GM03348 (cell line): Measurements from ENCODE around the gene PACS1.
"Not testable (repeated sequence)": the region's sequence is repeated elsewhere in the genome, so short reads cannot be mapped to it uniquely, and the experiment has no call there.

Source experiments
- DNase-seq: peaks from one replicate; pipeline ENCODE4 v3.0.0; 2012; ENCODE audit warnings: low spot score

PACS1 gene

DNA sequence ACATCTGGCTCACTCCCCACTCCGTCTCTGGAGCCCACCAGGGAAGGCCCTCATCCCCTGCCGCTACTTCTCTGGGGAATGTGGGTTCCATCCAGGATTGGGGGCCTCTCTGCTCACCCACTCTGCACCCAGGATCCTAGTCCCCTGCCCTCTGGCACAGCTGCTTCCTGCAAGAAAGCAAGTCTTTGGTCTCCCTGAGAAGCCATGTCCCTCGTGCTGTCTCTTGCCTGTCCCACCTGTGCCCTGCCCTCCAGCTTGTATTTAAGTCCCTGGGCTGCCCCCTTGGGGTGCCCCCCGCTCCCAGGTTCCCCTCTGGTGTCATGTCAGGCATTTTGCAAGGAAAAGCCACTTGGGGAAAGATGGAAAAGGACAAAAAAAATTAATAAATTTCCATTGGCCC, 207.0 kb downstream of the PACS1 start:
- not testable (repeated sequence) for DNase-seq

GRCh38 chr11:66277471-66278362, 207.6 kb downstream of the PACS1 start, which contains the start of gene CNIH2:
Gene CNIH2, plus strand, starts transcription at chr11:66278175. Its CDS starts 282 bp downstream, at chr11:66278457.
- DNase-seq, result peak; percentile 78

- DNase-seq, result peak; percentile 16
Measured at GRCh38 chr11:66278363-66279091, 208.5 kb downstream of the PACS1 start.

GRCh38 chr11:66279092-66279734, 209.1 kb downstream of the PACS1 start:
- no peak for DNase-seq

- DNase-seq, result no peak
Measured at GRCh38 chr11:66280428-66280827, 210.4 kb downstream of the PACS1 start.

DNA sequence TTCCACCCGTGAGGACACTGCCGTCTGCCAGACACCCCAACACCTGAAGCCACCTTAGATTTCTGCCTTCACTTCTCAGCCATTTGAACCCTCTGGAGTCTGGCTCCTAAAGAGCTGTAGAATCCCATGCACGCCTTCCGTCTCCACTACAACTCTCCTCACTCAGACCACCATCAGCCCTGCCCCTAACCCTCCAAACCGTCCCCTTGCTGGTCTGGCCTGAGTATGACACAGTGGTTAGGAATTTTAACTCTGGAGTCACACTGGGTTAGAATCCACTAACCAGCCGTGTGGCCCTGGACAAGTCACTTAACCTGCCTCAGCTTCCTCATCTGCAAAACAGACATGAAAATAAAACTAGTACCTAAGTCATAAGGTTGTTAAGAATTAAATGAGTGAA, 210.9 kb downstream of the PACS1 start:
- no peak for DNase-seq

- no peak for DNase-seq
Measured at GRCh38 chr11:66281776-66282467, 211.8 kb downstream of the PACS1 start.

GRCh38 chr11:66282468-66283455, 212.7 kb downstream of the PACS1 start:
- peak; percentile 95 for DNase-seq

DNA sequence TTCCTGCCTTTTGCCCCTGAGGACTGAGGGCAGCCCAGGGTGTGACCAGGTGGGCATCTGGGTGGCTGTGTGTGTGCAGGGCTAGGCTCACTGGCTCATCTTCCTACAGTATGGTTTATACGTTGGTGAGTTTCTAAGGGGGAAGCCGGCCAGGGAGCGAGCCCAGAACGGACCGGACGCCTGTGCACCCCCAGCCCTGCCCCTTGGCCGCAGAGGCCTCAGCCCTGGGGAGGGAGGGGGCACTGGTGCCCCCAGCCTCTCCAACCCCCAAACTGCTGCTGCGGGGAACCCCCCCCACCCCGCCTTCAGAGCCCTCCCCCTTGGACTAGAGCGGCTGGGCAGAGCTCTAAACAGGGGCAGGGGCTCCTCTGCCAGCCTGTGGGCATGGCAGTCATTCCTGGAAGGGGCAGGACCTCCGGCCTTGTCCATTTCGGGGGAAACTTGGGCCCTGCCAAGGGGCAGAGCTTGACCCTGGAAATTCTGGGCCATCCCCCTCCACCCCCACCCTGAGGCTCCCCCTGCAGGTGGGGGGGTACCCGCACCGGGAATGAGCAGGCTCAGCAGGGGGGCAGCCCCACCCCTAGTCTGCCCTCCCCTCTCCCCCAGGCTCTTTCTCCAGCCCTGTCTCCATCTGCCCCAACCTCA, 213.5 kb downstream of the PACS1 start:
- no peak for DNase-seq

DNA sequence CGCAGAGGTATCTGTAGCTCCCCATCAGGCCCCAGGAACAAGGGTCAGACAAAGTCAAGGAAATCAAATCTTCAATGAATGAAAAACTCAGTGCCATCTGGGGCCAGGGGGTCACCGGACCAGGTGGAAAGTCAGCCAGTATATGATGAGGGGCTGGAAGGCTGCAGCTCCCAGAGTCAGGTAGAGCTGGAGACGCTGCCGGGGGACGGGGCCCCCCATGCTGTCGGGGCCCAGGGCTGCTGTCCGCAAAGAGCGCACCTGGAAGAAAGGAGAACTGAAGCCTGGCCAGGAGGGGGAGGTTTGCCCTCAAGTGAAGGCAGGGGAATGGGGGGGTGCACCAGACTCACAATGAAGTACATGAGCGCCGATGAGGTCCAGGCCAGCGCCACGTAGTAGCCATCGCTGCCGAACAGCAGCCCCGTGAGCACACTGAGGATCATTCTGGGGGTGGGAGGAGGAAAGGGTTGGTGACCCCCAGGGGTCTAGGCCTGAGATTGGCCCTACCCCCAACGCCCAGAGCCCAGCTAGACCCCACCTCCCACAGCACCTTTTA, 214.5 kb downstream of the PACS1 start:
- no peak for DNase-seq

- DNase-seq, result no peak
Measured at GRCh38 chr11:66285250-66285947, 215.3 kb downstream of the PACS1 start.

GRCh38 chr11:66286699-66287098, 216.6 kb downstream of the PACS1 start:
- no peak for DNase-seq

DNA sequence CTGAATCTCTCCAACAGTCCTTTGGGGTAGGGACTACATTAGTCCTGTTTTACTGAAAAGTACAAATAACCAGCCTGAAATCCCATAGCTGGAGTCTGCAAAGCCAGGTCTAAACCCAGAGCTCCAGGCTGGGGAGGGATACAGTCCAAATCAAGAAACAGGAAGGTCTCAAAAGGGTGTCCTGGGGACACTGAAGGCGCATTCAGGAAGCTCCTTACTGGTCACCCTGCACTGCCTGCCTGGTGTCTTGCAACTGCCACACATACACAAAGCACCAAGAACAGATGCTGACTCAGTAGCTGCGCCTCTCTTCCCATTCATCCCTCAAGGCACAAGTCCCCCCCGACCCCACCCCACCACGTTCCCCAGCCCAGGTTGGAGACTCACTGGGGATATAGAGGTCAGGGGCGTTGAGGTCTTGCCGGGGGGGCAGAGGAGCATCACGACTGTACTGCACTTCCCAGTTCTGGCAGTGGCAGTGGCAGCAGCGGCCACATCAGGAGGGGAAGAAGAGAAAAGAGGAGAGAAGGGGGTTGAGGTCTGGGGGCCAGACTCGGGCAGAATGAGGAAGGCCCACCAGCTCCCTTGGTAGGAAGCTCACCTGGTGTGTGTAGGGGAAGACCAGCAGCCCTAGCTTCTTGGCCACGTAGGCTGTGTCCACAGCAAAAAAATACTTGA, 217.3 kb downstream of the PACS1 start:
- no peak for DNase-seq

GRCh38 chr11:66287889-66288670, 218.0 kb downstream of the PACS1 start:
- peak; percentile 24 for DNase-seq

- peak; percentile 100 for DNase-seq
Measured at GRCh38 chr11:66288671-66289547, 218.8 kb downstream of the PACS1 start, which contains the start of gene YIF1A. Gene YIF1A, minus strand, starts transcription at chr11:66289143. Its CDS starts 158 bp downstream, at chr11:66288985.

- peak; percentile 86 for DNase-seq
Measured at GRCh38 chr11:66289548-66290329, 219.7 kb downstream of the PACS1 start.
